ENCODE data around the gene ADAM22.

DNA sequence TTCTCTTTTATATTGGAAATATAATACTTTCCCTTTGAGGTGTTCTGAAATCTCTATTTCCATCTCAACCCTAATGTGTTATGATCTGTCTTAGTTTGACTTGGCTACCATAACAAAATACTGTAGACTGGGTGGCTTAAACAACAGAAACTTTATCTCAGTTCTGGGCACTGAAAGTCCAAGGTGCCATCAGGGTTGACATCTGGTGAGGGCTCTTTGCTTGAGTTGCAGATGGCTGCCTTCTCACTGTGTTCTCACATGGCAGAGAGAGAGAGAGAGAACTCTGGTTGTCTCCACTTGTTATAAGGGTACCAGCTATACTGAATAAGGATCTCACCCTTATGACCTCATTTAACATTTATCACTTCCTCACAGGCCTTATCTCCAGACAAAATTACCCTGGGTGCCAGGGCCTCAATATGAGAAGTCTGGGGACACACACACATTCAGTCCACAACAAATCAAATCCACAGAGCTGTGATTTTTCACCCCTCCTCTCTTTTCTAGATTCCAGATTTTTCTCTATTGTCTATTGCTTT lies 181.3 kb downstream of the ADAM22 start:
- TF ChIP-seq EP300 (IDR thresholded peaks at IDR 0.05; ENCODE audit: borderline replicate concordance in 1 of 2, control insufficient read depth in 1 of 2, low read depth in 2 of 2, low read length in 2 of 2) (no peak), CTCF (IDR thresholded peaks at IDR 0.05 in 2 of 3, conservative IDR thresholded peaks at IDR 0.05 in 1 of 3; ENCODE audit: control insufficient read depth in 2 of 3, extremely low read depth in 1 of 3, insufficient read depth in 1 of 3, low read depth in 3 of 3, low read length in 3 of 3) (no peak)
- TF ChIP-seq, protein P1, sequence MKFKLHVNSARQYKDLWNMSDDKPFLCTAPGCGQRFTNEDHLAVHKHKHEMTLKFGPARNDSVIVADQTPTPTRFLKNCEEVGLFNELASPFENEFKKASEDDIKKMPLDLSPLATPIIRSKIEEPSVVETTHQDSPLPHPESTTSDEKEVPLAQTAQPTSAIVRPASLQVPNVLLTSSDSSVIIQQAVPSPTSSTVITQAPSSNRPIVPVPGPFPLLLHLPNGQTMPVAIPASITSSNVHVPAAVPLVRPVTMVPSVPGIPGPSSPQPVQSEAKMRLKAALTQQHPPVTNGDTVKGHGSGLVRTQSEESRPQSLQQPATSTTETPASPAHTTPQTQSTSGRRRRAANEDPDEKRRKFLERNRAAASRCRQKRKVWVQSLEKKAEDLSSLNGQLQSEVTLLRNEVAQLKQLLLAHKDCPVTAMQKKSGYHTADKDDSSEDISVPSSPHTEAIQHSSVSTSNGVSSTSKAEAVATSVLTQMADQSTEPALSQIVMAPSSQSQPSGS (IDR thresholded peaks at IDR 0.05; ENCODE audit: low read length) = no peak

All from GM12878 (cell line).